ENCODE data around the gene PRKG2.

GRCh38 chr4:81205302-81205701, 9.7 kb downstream of the PRKG2 start:
- TF ChIP-seq, protein P1, sequence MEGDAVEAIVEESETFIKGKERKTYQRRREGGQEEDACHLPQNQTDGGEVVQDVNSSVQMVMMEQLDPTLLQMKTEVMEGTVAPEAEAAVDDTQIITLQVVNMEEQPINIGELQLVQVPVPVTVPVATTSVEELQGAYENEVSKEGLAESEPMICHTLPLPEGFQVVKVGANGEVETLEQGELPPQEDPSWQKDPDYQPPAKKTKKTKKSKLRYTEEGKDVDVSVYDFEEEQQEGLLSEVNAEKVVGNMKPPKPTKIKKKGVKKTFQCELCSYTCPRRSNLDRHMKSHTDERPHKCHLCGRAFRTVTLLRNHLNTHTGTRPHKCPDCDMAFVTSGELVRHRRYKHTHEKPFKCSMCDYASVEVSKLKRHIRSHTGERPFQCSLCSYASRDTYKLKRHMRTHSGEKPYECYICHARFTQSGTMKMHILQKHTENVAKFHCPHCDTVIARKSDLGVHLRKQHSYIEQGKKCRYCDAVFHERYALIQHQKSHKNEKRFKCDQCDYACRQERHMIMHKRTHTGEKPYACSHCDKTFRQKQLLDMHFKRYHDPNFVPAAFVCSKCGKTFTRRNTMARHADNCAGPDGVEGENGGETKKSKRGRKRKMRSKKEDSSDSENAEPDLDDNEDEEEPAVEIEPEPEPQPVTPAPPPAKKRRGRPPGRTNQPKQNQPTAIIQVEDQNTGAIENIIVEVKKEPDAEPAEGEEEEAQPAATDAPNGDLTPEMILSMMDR (IDR thresholded peaks at IDR 0.05) = no peak
- TF ChIP-seq EP300 (IDR thresholded peaks at IDR 0.05) (no peak), SMC3 (IDR thresholded peaks at IDR 0.05) (no peak), MAZ (IDR thresholded peaks at IDR 0.05; ENCODE audit: borderline replicate concordance, low read depth, low read length) (no peak), HMGXB4 (CRISPR knock-in tag; IDR thresholded peaks at IDR 0.05; ENCODE audit: borderline replicate concordance) (no peak), POLR2A (IDR thresholded peaks at IDR 0.05; ENCODE audit: low read length) (no peak), NFE2L2 (conservative IDR thresholded peaks at IDR 0.05; ENCODE audit: low read length) (no peak), RNF2 (IDR thresholded peaks at IDR 0.05; ENCODE audit: borderline replicate concordance, low read depth) (no peak), SREBF2 (IDR thresholded peaks at IDR 0.05) (no peak), MAFK (IDR thresholded peaks at IDR 0.05; ENCODE audit: partially characterized antibody) (no peak)
